H9 (cell line): ENCODE measurements around the gene KL. TPM values are rescaled to one million over a fixed set of nuclear protein-coding genes. Genes with fewer than 3 reads are reported as not detected.

Experiments used
- DNase-seq: peaks from one replicate; pipeline ENCODE4 v3.0.0-alpha.2; 2017
- H2AFZ ChIP-seq: one replicate; pipeline ENCODE4 v1.6.1; 2013; ENCODE audit warnings: mild to moderate bottlenecking, low read length, control low read depth, moderate library complexity
- H2AK5ac ChIP-seq: 2 replicates; pipeline ENCODE4 v1.6.1; 2013; ENCODE audit warnings: low read length, control low read depth, mixed read lengths; ENCODE audit not compliant: insufficient read length
- H2BK120ac ChIP-seq: one replicate; pipeline ENCODE4 v1.6.1; 2013; ENCODE audit warnings: low read depth, mild to moderate bottlenecking, low read length, control low read depth, inconsistent platforms; ENCODE audit not compliant: poor library complexity, severe bottlenecking
- H2BK12ac ChIP-seq: 2 replicates; pipeline ENCODE4 v1.6.1; 2013; ENCODE audit warnings: low read length, control low read depth, mixed read lengths, low read depth; ENCODE audit not compliant: insufficient read length
- H2BK15ac ChIP-seq: 2 replicates; pipeline ENCODE4 v1.6.1; 2013; ENCODE audit warnings: low read depth, low read length, control low read depth
- H2BK20ac ChIP-seq: one replicate; pipeline ENCODE4 v1.6.1; 2013; ENCODE audit warnings: low read depth, mild to moderate bottlenecking, low read length, control low read depth, inconsistent platforms; ENCODE audit not compliant: poor library complexity, severe bottlenecking
- H2BK5ac ChIP-seq: 2 replicates; pipeline ENCODE4 v1.6.1; 2013; ENCODE audit warnings: low read length, control low read depth, mixed read lengths; ENCODE audit not compliant: insufficient read length
- H3K14ac ChIP-seq: 2 replicates; pipeline ENCODE4 v1.6.1; 2013; ENCODE audit warnings: low read length, control low read depth; ENCODE audit not compliant: insufficient read depth
- H3K18ac ChIP-seq: 2 replicates; pipeline ENCODE4 v1.6.1; 2013; ENCODE audit warnings: low read depth, mild to moderate bottlenecking, mixed read lengths, low read length, control low read depth; ENCODE audit not compliant: insufficient read length
- H3K23ac ChIP-seq: 2 replicates; pipeline ENCODE4 v1.6.1; 2013; ENCODE audit warnings: low read length, control low read depth, mixed read lengths, low read depth; ENCODE audit not compliant: insufficient read length
- H3K23me2 ChIP-seq: 2 replicates; pipeline ENCODE4 v1.6.1; 2013; ENCODE audit warnings: low read depth, mild to moderate bottlenecking, mixed read lengths, low read length, control low read depth; ENCODE audit not compliant: insufficient read length, poor library complexity, severe bottlenecking
- H3K27ac ChIP-seq: 2 replicates; pipeline ENCODE4 v1.5.1; 2013; ENCODE audit warnings: low read length, control low read depth, mixed read lengths, low read depth; ENCODE audit not compliant: insufficient read length
- H3K27me3 ChIP-seq: 2 replicates; pipeline ENCODE4 v1.6.1; 2013; ENCODE audit warnings: low read length, control low read depth, inconsistent platforms; ENCODE audit not compliant: insufficient read depth
- H3K4ac ChIP-seq: 2 replicates; pipeline ENCODE4 v1.6.1; 2013; ENCODE audit warnings: low read depth, mild to moderate bottlenecking, control low read depth, inconsistent platforms, low read length, moderate library complexity
- H3K4me1 ChIP-seq: 2 replicates; pipeline ENCODE4 v1.6.1; 2013; ENCODE audit warnings: low read length, control low read depth, inconsistent platforms; ENCODE audit not compliant: insufficient read depth
- H3K4me2 ChIP-seq: 2 replicates; pipeline ENCODE4 v1.6.1; 2013; ENCODE audit warnings: low read length, control low read depth, mixed read lengths; ENCODE audit not compliant: insufficient read length, insufficient read depth
- H3K56ac ChIP-seq: 2 replicates; pipeline ENCODE4 v1.6.1; 2013; ENCODE audit warnings: low read depth, mild to moderate bottlenecking, mixed read lengths, low read length, control low read depth; ENCODE audit not compliant: insufficient read length
- H3K79me1 ChIP-seq: 2 replicates; pipeline ENCODE4 v1.6.1; 2013; ENCODE audit warnings: low read depth, mild to moderate bottlenecking, moderate library complexity, low read length, control low read depth, inconsistent platforms; ENCODE audit not compliant: insufficient read depth, poor library complexity, severe bottlenecking
- H3K79me2 ChIP-seq: 2 replicates; pipeline ENCODE4 v1.6.1; 2013; ENCODE audit warnings: low read length, control low read depth, inconsistent platforms; ENCODE audit not compliant: insufficient read depth
- H3K9ac ChIP-seq: 2 replicates; pipeline ENCODE4 v1.6.1; 2013; ENCODE audit warnings: low read length, control low read depth, mixed read lengths; ENCODE audit not compliant: insufficient read length; ENCODE audit errors: extremely low read depth
- H3K9me3 ChIP-seq: one replicate; pipeline ENCODE4 v1.6.1; 2013; ENCODE audit warnings: low read depth, low read length, inconsistent platforms; ENCODE audit not compliant: control insufficient read depth
- H3T11ph ChIP-seq: one replicate; pipeline ENCODE4 v1.6.1; 2013; ENCODE audit warnings: mild to moderate bottlenecking, low read length, control low read depth, inconsistent platforms
- H4K20me1 ChIP-seq: one replicate; pipeline ENCODE4 v1.6.1; 2013; ENCODE audit not compliant: control insufficient read depth, insufficient read length, insufficient read depth
- H4K5ac ChIP-seq: 2 replicates; pipeline ENCODE4 v1.6.1; 2013; ENCODE audit warnings: low read depth, mild to moderate bottlenecking, mixed read lengths, low read length, control low read depth; ENCODE audit not compliant: insufficient read length
- H4K8ac ChIP-seq: replicated peaks from 2 replicates; pipeline ENCODE4 v1.6.1; 2013; ENCODE audit warnings: low read length, control low read depth, mixed read lengths, low read depth; ENCODE audit not compliant: insufficient read length
- H4K91ac ChIP-seq: 2 replicates; pipeline ENCODE4 v1.6.1; 2013; ENCODE audit warnings: low read depth, mild to moderate bottlenecking, moderate library complexity, mixed read lengths, low read length, control low read depth; ENCODE audit not compliant: insufficient read length
- H3K27ac Mint-ChIP-seq, 3 experiments: 2 replicates in 2 of 3; 3 replicates in 1 of 3; pipeline ENCODE4 v1.8.0; 2020 to 2021; ENCODE audit warnings: mixed read lengths in 3 of 3, mild to moderate bottlenecking in 1 of 3, moderate library complexity in 1 of 3
- H3K27me3 Mint-ChIP-seq: 2 replicates; pipeline ENCODE4 v1.8.0; 2021; ENCODE audit warnings: low read depth, mild to moderate bottlenecking, moderate library complexity, mixed read lengths
- H3K36me3 Mint-ChIP-seq, 3 experiments: 2 replicates in 2 of 3; 3 replicates in 1 of 3; pipeline ENCODE4 v1.8.0; 2020 to 2021; ENCODE audit warnings: low read depth in 3 of 3, mixed read lengths in 3 of 3; ENCODE audit not compliant: insufficient read depth in 1 of 3
- H3K4me1 Mint-ChIP-seq, 2 experiments: 2 replicates each; pipeline ENCODE4 v1.8.0; 2020; ENCODE audit warnings: mixed read lengths in 2 of 2
- H3K4me3 Mint-ChIP-seq, 2 experiments: 2 replicates in 1 of 2; 3 replicates in 1 of 2; pipeline ENCODE4 v1.8.0; 2020 to 2021; ENCODE audit warnings: mild to moderate bottlenecking in 2 of 2, mixed read lengths in 2 of 2, moderate library complexity in 1 of 2
- H3K9me3 Mint-ChIP-seq, 2 experiments: 2 replicates in 1 of 2; 3 replicates in 1 of 2; pipeline ENCODE4 v1.8.0; 2020; ENCODE audit warnings: mild to moderate bottlenecking in 2 of 2, mixed read lengths in 2 of 2, moderate library complexity in 1 of 2
- CTCF ChIP-seq: fragments of 200-600 bp; sonication (generic); conservative IDR thresholded peaks from 3 replicates; pipeline ENCODE4 v1.8.0; 2021; ENCODE audit warnings: antibody characterized with exemption, mild to moderate bottlenecking
- WGBS: extraction: QIAGEN DNeasy Blood & Tissue Kit; methylation state at CpG from one replicate; pipeline ENCODE4 v1.1.7; 2013; ENCODE audit warnings: missing lambda C conversion rate, low lambda C conversion rate, mixed read lengths; ENCODE audit not compliant: insufficient read length; ENCODE audit errors: extremely low coverage; 5-methylcytosine and 5-hydroxymethylcytosine counted together
- total RNA-seq: library from RNA; stranded (reverse); gene quantifications from 2 replicates; pipeline ENCODE4 v1.2.1, GENCODE V29; 2021

The KL gene
- total RNA-seq, 1 experiment from 2014 or later: not detected

DNA sequence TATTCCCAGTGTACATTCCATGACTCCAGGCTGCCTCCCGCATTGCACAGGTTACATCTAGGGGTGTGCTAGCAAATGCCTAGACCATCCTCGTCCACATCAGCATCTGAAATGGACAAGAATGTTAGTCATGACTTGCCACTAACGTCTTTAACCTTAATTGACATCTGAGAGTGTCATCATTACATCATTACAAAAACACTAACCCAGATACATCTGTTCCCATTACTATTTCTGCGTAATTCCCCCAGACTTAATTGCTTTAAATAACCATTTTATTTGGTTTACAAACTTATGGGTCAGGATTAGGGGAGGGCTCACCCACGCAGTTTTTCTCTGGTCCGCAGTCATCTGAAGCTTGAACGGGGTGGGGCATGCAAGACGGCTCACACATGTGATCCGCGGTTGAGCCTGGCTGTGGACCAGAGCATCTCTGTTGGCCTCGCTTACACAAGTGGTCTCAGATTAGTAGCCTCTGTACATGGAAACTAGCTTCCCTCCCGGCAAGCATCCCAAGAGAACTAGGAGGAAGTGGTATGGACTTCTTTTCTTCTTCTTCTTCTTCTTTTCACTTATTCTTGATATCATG lies 15.9 kb downstream of the KL start:
- Histone ChIP-seq H3K27me3 (no peaks in the 10 kb centered on the region), H3K79me2 (no peaks in the 10 kb centered on the region), H2BK12ac (no peak overlapping the region), H3K14ac (no peak overlapping the region), H2AFZ (no peak overlapping the region), H2AK5ac (no peak overlapping the region), H4K20me1 (no peaks in the 10 kb centered on the region), H2BK20ac (no peak overlapping the region), H3K79me1 (no peaks in the 10 kb centered on the region), H3K23me2 (no peaks in the 10 kb centered on the region), H4K8ac (no peak overlapping the region), H4K91ac (no peak overlapping the region), H3K23ac (no peak overlapping the region), H2BK120ac (no peak overlapping the region), H4K5ac (no peak overlapping the region), H3K9me3 (no peaks in the 10 kb centered on the region), H3K4ac (no peak overlapping the region), H3T11ph (no peak overlapping the region), H3K4me1 (no peaks in the 10 kb centered on the region), H3K18ac (no peak overlapping the region), H2BK15ac (no peak overlapping the region), H3K9ac (no peak overlapping the region), H3K56ac (no peak overlapping the region), H3K4me2 (no peak overlapping the region), H2BK5ac (no peak overlapping the region), H3K27ac (no peak overlapping the region)
- WGBS: no CpG with 5 or more reads among the region's 12 CpGs
- no peak overlapping the region for H3K27ac Mint-ChIP-seq
- H3K4me1 Mint-ChIP-seq: peaks cover 4% of the 10 kb centered on the region in 2 experiments; a peak in 3 of 4 replicates
- H3K4me3 Mint-ChIP-seq: no peak overlapping the region
- DNase-seq: no peak
- no peaks in the 10 kb centered on the region; a peak in 1 of 5 replicates for H3K9me3 Mint-ChIP-seq
- H3K27me3 Mint-ChIP-seq: peaks cover 1% of the 10 kb centered on the region; the same call in 1 of the 2 replicates
- no peaks in the 10 kb centered on the region for H3K36me3 Mint-ChIP-seq
- no peak for TF ChIP-seq CTCF
